Fibroblast of lung (primary cell): ENCODE data around the gene CD200R1L.

Experiments
- CTCF ChIP-seq, 2 donors: IDR thresholded peaks in 1 of 2; conservative IDR thresholded peaks in 1 of 2; 1 replicate in 1 of 2; 2 replicates in 1 of 2; pipeline ENCODE4 v1.5.1; 2011 to 2012; ENCODE audit warnings: low read length in 2 of 2, control low read depth in 1 of 2, inconsistent platforms in 1 of 2, low read depth in 1 of 2, mild to moderate bottlenecking in 1 of 2
- EZH2 ChIP-seq: IDR thresholded peaks from 2 replicates; pipeline ENCODE4 v1.5.1; 2012; ENCODE audit warnings: low read length, control low read depth, mild to moderate bottlenecking; ENCODE audit errors: missing control alignments

- TF ChIP-seq CTCF (conservative IDR thresholded peaks at IDR 0.05 in 1 of 2, IDR thresholded peaks at IDR 0.05 in 1 of 2; ENCODE audit: low read depth in 1 of 2, low read length in 2 of 2) (no peak), EZH2 (no peak)
These were observed 30.7 kb downstream of the CD200R1L start for GRCh38 chr3:112815981-112816380.
